Measurements from ENCODE around the gene LGSN.

The LGSN gene

DNA sequence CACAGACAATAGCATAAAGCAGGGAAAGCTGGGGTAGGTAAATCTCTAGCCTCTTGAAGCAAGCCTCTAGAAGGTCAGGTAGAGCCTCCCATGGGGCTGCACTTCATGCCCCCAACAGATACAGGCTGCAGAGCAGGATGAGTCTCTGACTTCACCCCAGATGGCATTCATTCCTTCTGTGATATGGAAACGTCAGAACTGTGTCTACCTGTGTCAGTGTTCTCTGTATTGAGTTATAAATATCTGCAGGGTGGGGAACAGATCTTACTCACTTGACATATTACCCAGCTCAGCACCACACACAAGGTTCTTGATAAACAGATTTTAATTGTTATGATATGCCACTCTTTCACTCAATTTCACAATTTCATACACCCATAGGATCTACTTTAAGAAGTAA, 2.1 kb downstream of the LGSN start:
- no peak overlapping the region for H3K4me2 ChIP-seq (ENCODE audit: low read depth, low read length, poor library complexity, severe bottlenecking)

DNA sequence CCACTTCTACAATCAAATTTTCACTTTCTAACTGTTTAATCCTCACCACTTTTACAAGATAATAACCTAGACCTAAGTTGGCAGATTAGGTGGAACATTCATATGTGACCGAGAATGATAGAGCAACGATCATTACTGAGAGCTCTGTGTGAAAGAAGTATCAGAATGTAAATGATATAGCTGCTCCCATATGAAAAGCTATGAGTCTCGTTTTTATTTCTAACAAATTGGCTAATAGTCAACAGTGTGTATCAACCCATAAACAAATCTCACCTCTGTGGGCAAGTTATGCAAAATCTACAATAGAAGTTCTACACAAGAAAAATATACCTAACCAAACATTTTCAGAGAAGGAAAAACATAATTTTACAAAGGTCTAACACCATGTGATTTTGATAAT, 3.7 kb downstream of the LGSN start:
- Histone ChIP-seq H3K4me2 (ENCODE audit: low read depth, low read length, poor library complexity, severe bottlenecking) (no peak overlapping the region), H3K9ac (ENCODE audit: low read depth, low read length, poor library complexity, severe bottlenecking) (no peak overlapping the region), H3K79me2 (ENCODE audit: insufficient read depth, low read length) (no peaks in the 10 kb centered on the region), H2AFZ (ENCODE audit: low read length) (no peak overlapping the region), H3K4me3 (ENCODE audit: low read length, poor library complexity, severe bottlenecking) (no peak overlapping the region), H3K9me2 (replicated peaks; ENCODE audit: low read depth, low read length) (no peaks in the 10 kb centered on the region), H3K9me3 (ENCODE audit: insufficient read depth, low read depth, low read length) (no peaks in the 10 kb centered on the region), H3K36me3 (ENCODE audit: insufficient read depth, low read length) (no peaks in the 10 kb centered on the region), H3K4me1 (ENCODE audit: insufficient read depth, low read length, poor library complexity, severe bottlenecking) (no peaks in the 10 kb centered on the region), H3K27me3 (ENCODE audit: insufficient read depth, low read length, poor library complexity, severe bottlenecking) (no peaks in the 10 kb centered on the region), H4K20me1 (ENCODE audit: insufficient read depth, low read length, poor library complexity, severe bottlenecking) (no peaks in the 10 kb centered on the region), H3F3A (ENCODE audit: low read depth) (no peaks in the 10 kb centered on the region)
- TF ChIP-seq EZH2phosphoT487 (IDR thresholded peaks at IDR 0.05; ENCODE audit: borderline replicate concordance), result no peak
- TF ChIP-seq, protein P1, sequence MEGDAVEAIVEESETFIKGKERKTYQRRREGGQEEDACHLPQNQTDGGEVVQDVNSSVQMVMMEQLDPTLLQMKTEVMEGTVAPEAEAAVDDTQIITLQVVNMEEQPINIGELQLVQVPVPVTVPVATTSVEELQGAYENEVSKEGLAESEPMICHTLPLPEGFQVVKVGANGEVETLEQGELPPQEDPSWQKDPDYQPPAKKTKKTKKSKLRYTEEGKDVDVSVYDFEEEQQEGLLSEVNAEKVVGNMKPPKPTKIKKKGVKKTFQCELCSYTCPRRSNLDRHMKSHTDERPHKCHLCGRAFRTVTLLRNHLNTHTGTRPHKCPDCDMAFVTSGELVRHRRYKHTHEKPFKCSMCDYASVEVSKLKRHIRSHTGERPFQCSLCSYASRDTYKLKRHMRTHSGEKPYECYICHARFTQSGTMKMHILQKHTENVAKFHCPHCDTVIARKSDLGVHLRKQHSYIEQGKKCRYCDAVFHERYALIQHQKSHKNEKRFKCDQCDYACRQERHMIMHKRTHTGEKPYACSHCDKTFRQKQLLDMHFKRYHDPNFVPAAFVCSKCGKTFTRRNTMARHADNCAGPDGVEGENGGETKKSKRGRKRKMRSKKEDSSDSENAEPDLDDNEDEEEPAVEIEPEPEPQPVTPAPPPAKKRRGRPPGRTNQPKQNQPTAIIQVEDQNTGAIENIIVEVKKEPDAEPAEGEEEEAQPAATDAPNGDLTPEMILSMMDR (conservative IDR thresholded peaks at IDR 0.05; ENCODE audit: low read length), result no peak

More for the DNA sequence above, 2.1 kb downstream of the LGSN start:
- H3K27me3 ChIP-seq (ENCODE audit: insufficient read depth, low read length, poor library complexity, severe bottlenecking), result no peaks in the 10 kb centered on the region
- H3K4me1 ChIP-seq (ENCODE audit: insufficient read depth, low read length, poor library complexity, severe bottlenecking), result no peaks in the 10 kb centered on the region
- no peak overlapping the region for H2AFZ ChIP-seq (ENCODE audit: low read length)
- no peak overlapping the region for H3K4me3 ChIP-seq (ENCODE audit: low read length, poor library complexity, severe bottlenecking)
- no peaks in the 10 kb centered on the region for H3K9me3 ChIP-seq (ENCODE audit: insufficient read depth, low read depth, low read length)
- no peaks in the 10 kb centered on the region for H3K79me2 ChIP-seq (ENCODE audit: insufficient read depth, low read length)
- no peaks in the 10 kb centered on the region for H4K20me1 ChIP-seq (ENCODE audit: insufficient read depth, low read length, poor library complexity, severe bottlenecking)
- H3F3A ChIP-seq (ENCODE audit: low read depth), result no peaks in the 10 kb centered on the region
- no peaks in the 10 kb centered on the region for H3K36me3 ChIP-seq (ENCODE audit: insufficient read depth, low read length)
- TF ChIP-seq, protein P1 (conservative IDR thresholded peaks at IDR 0.05; ENCODE audit: low read length), result no peak
- TF ChIP-seq EZH2phosphoT487 (IDR thresholded peaks at IDR 0.05; ENCODE audit: borderline replicate concordance), result no peak
- no peaks in the 10 kb centered on the region for H3K9me2 ChIP-seq (replicated peaks; ENCODE audit: low read depth, low read length)
- H3K9ac ChIP-seq (ENCODE audit: low read depth, low read length, poor library complexity, severe bottlenecking), result no peak overlapping the region

DNA sequence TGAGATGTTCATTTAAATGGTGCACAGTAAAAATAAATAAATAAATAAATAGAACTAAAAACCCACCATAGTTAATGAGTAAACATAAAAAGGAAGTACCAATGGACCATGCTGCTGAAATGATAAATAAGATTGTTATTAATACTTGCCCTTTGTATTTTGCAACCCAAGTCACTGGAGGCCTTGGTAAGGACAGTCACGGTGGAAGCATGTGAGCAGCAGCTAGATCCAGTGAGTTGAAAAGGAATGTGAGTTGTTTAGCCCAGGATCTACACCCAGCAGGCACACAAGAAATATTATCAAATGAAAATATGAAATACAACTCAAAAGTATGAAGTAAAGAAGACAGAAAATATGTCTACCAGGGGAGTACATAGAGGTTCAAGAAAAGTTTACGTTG, 6.7 kb downstream of the LGSN start:
- Histone ChIP-seq H4K20me1 (ENCODE audit: insufficient read depth, low read length, poor library complexity, severe bottlenecking) (no peaks in the 10 kb centered on the region), H3K4me3 (ENCODE audit: low read length, poor library complexity, severe bottlenecking) (no peak overlapping the region), H2AFZ (ENCODE audit: low read length) (no peak overlapping the region), H3K36me3 (ENCODE audit: insufficient read depth, low read length) (no peaks in the 10 kb centered on the region), H3F3A (ENCODE audit: low read depth) (no peaks in the 10 kb centered on the region), H3K9me3 (ENCODE audit: insufficient read depth, low read depth, low read length) (no peaks in the 10 kb centered on the region), H3K9ac (ENCODE audit: low read depth, low read length, poor library complexity, severe bottlenecking) (no peak overlapping the region), H3K4me2 (ENCODE audit: low read depth, low read length, poor library complexity, severe bottlenecking) (no peak overlapping the region), H3K79me2 (ENCODE audit: insufficient read depth, low read length) (no peaks in the 10 kb centered on the region), H3K9me2 (replicated peaks; ENCODE audit: low read depth, low read length) (no peaks in the 10 kb centered on the region), H3K27me3 (ENCODE audit: insufficient read depth, low read length, poor library complexity, severe bottlenecking) (no peaks in the 10 kb centered on the region), H3K4me1 (ENCODE audit: insufficient read depth, low read length, poor library complexity, severe bottlenecking) (no peaks in the 10 kb centered on the region)
- TF ChIP-seq EZH2phosphoT487 (IDR thresholded peaks at IDR 0.05; ENCODE audit: borderline replicate concordance), result no peak
- TF ChIP-seq, protein P1 (conservative IDR thresholded peaks at IDR 0.05; ENCODE audit: low read length), result no peak
